Mesenchymal stem cell (in vitro differentiated cells and primary cell): ENCODE data around the gene ANTXR2.

ENCODE experiments used
- DNase-seq: peaks from one replicate; pipeline ENCODE4 v3.0.0-alpha.2; 2013
- H2AFZ ChIP-seq: one replicate; pipeline ENCODE4 v1.6.1; 2013; ENCODE audit warnings: low read depth, mild to moderate bottlenecking, control low read depth, inconsistent platforms, low read length, moderate library complexity
- H2AK5ac ChIP-seq: 2 replicates; pipeline ENCODE4 v1.6.1; 2013; ENCODE audit warnings: low read length, moderate library complexity, mild to moderate bottlenecking, inconsistent platforms; ENCODE audit not compliant: severe bottlenecking
- H2BK120ac ChIP-seq: one replicate; pipeline ENCODE4 v1.6.1; 2013; ENCODE audit warnings: low read depth, mild to moderate bottlenecking, inconsistent platforms, low read length, moderate library complexity
- H2BK12ac ChIP-seq, 2 experiments: one replicate each; pipeline ENCODE4 v1.6.1; 2013; ENCODE audit warnings: inconsistent platforms in 2 of 2, low read length in 2 of 2, mild to moderate bottlenecking in 2 of 2, moderate library complexity in 2 of 2, control low read depth in 1 of 2
- H2BK15ac ChIP-seq: one replicate; pipeline ENCODE4 v1.6.1; 2013; ENCODE audit warnings: mild to moderate bottlenecking, low read depth, inconsistent platforms; ENCODE audit not compliant: poor library complexity, severe bottlenecking
- H2BK5ac ChIP-seq: 2 replicates; pipeline ENCODE4 v1.6.1; 2013; ENCODE audit warnings: low read depth, mild to moderate bottlenecking, low read length, control low read depth, inconsistent platforms; ENCODE audit not compliant: poor library complexity, severe bottlenecking
- H3K14ac ChIP-seq, 2 experiments: one replicate each; pipeline ENCODE4 v1.6.1; 2013; ENCODE audit warnings: inconsistent platforms in 2 of 2, low read length in 2 of 2, control low read depth in 1 of 2, mild to moderate bottlenecking in 1 of 2, moderate library complexity in 1 of 2
- H3K18ac ChIP-seq, 2 experiments: one replicate each; pipeline ENCODE4 v1.6.1; 2013; ENCODE audit warnings: inconsistent platforms in 2 of 2, low read length in 2 of 2, control low read depth in 1 of 2, low read depth in 1 of 2, mild to moderate bottlenecking in 1 of 2
- H3K23ac ChIP-seq, 2 experiments: one replicate each; pipeline ENCODE4 v1.6.1; 2013; ENCODE audit warnings: inconsistent platforms in 2 of 2, low read length in 2 of 2, mild to moderate bottlenecking in 2 of 2, moderate library complexity in 2 of 2, control low read depth in 1 of 2
- H3K27ac ChIP-seq: 2 replicates; pipeline ENCODE4 v1.5.1; 2013; ENCODE audit warnings: mild to moderate bottlenecking, moderate library complexity, low read length, control low read depth, inconsistent platforms; ENCODE audit not compliant: poor library complexity, severe bottlenecking
- H3K27me3 ChIP-seq, 2 experiments: 2 replicates each; pipeline versions ENCODE4 v1.6.1 to v1.7.0; 2013; ENCODE audit warnings: low read length in 2 of 2, mild to moderate bottlenecking in 2 of 2, moderate library complexity in 2 of 2, control low read depth in 1 of 2, inconsistent platforms in 1 of 2; ENCODE audit not compliant: control insufficient read depth in 1 of 2, insufficient read depth in 1 of 2
- H3K36me3 ChIP-seq, 2 experiments: 2 replicates each; pipeline versions ENCODE4 v1.6.1 to v1.7.0; 2013; ENCODE audit warnings: low read length in 2 of 2, control low read depth in 1 of 2, inconsistent platforms in 1 of 2, low read depth in 1 of 2, mild to moderate bottlenecking in 1 of 2; ENCODE audit not compliant: insufficient read depth in 2 of 2, control insufficient read depth in 1 of 2
- H3K4ac ChIP-seq, 2 experiments: one replicate each; pipeline ENCODE4 v1.6.1; 2013; ENCODE audit warnings: inconsistent platforms in 2 of 2, low read length in 2 of 2, mild to moderate bottlenecking in 2 of 2, moderate library complexity in 2 of 2, control low read depth in 1 of 2, low read depth in 1 of 2
- H3K4me1 ChIP-seq: 2 replicates; pipeline ENCODE4 v1.6.1; 2013; ENCODE audit warnings: low read depth, low read length, control low read depth; ENCODE audit not compliant: control insufficient read depth, insufficient read depth
- H3K4me2 ChIP-seq: 2 replicates; pipeline ENCODE4 v1.6.1; 2013; ENCODE audit warnings: low read length, mild to moderate bottlenecking, inconsistent platforms; ENCODE audit not compliant: poor library complexity, severe bottlenecking
- H3K4me3 ChIP-seq, 2 experiments: 2 replicates each; pipeline versions ENCODE4 v1.5.1 to v1.7.0; 2013; ENCODE audit warnings: low read length in 2 of 2, mild to moderate bottlenecking in 2 of 2, control low read depth in 1 of 2, low read depth in 1 of 2; ENCODE audit not compliant: insufficient read depth in 1 of 2
- H3K79me1 ChIP-seq: replicated peaks from 2 replicates; pipeline ENCODE4 v1.6.1; 2013; ENCODE audit warnings: mild to moderate bottlenecking, control low read depth, low read length, inconsistent platforms; ENCODE audit not compliant: poor library complexity, severe bottlenecking
- H3K9ac ChIP-seq: 2 replicates; pipeline ENCODE4 v1.7.0; 2013; ENCODE audit warnings: mild to moderate bottlenecking, low read length, moderate library complexity
- H3K9me3 ChIP-seq: 2 replicates; pipeline ENCODE4 v1.7.0; 2013; ENCODE audit warnings: mild to moderate bottlenecking, low read length; ENCODE audit not compliant: control insufficient read depth
- H4K8ac ChIP-seq: one replicate; pipeline ENCODE4 v1.6.1; 2013; ENCODE audit warnings: inconsistent platforms, mild to moderate bottlenecking, low read length, moderate library complexity
- H4K91ac ChIP-seq: one replicate; pipeline ENCODE4 v1.6.1; 2013; ENCODE audit warnings: mild to moderate bottlenecking, low read length, inconsistent platforms
- WGBS: methylation state at CpG from one replicate; pipeline ENCODE4 v1.1.7; 2013; ENCODE audit warnings: mixed read lengths; 5-methylcytosine and 5-hydroxymethylcytosine counted together

Gene ANTXR2

DNA sequence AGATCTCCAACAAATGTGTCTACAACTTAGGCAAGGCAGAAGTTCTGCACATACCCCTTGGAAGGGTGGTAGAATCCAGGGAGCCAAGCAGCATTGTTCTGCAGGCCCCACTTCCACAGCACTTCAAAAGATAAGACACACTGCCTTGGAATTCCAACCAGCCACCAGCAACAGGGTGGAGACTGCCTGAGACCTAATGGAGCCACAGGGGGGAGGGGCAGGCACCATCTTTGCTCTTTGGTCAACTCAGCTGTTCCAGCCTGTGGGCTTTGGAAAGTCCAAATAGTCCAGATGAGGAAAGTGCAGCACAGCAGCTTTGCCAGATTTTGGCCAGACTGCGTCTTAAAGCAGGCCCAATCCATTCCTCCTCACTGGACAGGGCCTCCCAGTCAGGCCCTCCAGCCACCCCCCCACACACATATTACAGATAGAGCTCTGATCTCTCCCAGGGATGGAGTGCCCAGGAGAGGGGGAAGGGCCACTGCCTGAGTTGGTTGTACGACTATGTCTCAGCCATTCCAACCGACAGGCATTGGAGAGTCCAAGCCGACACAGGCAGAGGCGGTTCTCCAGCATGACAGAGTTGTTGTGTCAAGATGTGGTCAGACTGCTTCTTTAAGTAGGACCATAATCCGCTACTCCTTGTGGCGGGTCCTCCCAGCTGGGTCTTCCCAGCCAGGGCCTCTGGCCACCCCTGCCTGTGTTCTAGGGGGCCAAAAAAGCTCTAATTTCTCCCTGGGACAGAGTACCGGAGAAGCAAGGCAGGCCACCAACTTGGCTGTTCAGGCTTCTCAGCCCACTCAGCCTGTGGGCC lies 42.5 kb upstream of the ANTXR2 start:
- H2BK12ac ChIP-seq = no peak overlapping the region
- H2BK120ac ChIP-seq = no peak overlapping the region
- H2AK5ac ChIP-seq = no peak overlapping the region
- H3K4me3 ChIP-seq = no peak overlapping the region
- H3K79me1 ChIP-seq = no peaks in the 10 kb centered on the region
- no peak overlapping the region for H3K9ac ChIP-seq
- H3K14ac ChIP-seq = no peak overlapping the region
- no peaks in the 10 kb centered on the region for H3K36me3 ChIP-seq
- no peak overlapping the region for H3K27ac ChIP-seq
- H4K91ac ChIP-seq = no peak overlapping the region
- no peak overlapping the region for H3K23ac ChIP-seq
- H2BK15ac ChIP-seq = no peak overlapping the region
- no peak overlapping the region for H2AFZ ChIP-seq
- no peak for DNase-seq
- no peaks in the 10 kb centered on the region for H3K27me3 ChIP-seq
- peak overlapping the region; percentile 19 for H4K8ac ChIP-seq
- H3K4me1 ChIP-seq = no peaks in the 10 kb centered on the region
- peaks cover 14% of the 10 kb centered on the region for H3K9me3 ChIP-seq
- peak overlapping the region in 1 of 2 experiments; percentile 34 for H3K18ac ChIP-seq
- no peak overlapping the region for H3K4me2 ChIP-seq
- 96% methylated on average over 8 of the region's 8 CpGs for WGBS
- no peak overlapping the region for H3K4ac ChIP-seq
- H2BK5ac ChIP-seq = no peak overlapping the region

DNA sequence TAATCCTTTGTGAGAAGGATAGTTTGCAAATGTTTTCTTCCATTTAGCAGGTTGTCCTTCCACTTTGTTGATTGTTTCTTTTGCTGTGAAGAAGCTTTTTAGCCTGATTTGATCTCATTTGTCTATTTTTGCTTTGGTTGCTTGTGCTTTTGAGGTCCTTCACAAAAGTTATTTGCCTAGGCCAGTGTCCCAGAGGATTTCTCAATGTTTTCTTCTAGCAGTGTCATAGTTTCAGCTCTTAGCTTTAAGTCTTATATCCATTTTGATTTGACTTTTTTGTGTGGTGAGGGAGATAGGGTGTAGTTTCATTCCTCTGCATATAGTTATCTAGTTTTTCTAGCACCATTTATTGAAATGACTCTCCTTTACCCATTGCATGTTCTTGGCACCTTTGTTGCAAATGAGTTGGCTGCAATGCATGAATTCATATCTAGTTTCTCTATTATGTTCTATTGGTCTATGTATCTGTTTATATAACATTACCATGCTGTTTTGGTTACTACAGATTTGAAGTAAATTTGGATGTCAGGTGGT lies 41.8 kb upstream of the ANTXR2 start:
- Histone ChIP-seq H3K4me1 (no peaks in the 10 kb centered on the region), H3K18ac (no peak overlapping the region), H3K79me1 (no peaks in the 10 kb centered on the region), H4K91ac (no peak overlapping the region), H2BK15ac (no peak overlapping the region), H2AK5ac (no peak overlapping the region), H3K23ac (no peak overlapping the region), H3K4me3 (no peak overlapping the region), H2BK12ac (no peak overlapping the region), H4K8ac (no peak overlapping the region), H2AFZ (no peak overlapping the region), H3K27me3 (no peaks in the 10 kb centered on the region), H3K4ac (no peak overlapping the region), H2BK120ac (no peak overlapping the region), H3K14ac (no peak overlapping the region), H3K27ac (no peak overlapping the region), H3K9ac (no peak overlapping the region), H3K36me3 (no peaks in the 10 kb centered on the region), H3K4me2 (no peak overlapping the region), H2BK5ac (no peak overlapping the region), H3K9me3 (peaks cover 14% of the 10 kb centered on the region)
- no peak for DNase-seq

DNA sequence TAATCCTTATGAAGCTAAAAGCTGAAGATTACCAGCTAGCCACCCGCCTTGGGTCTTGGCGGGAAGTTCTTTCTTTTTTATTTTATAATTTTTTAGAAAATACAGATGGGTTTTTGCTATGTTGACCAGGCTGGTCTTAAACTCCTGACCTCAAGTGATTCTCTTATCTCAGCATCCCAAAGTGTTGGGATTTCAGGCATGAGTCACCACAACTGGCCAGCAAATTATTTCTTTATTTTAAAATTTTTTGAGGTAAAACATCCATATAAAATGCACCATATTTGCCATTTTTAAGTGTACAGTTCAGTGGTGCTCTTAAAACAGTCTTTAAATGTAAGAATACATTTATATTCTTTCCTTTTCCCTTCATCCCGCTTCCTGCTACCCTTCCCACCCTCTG lies 40.6 kb upstream of the ANTXR2 start:
- no peak for DNase-seq
- no peak overlapping the region for H3K27ac ChIP-seq
- no peak overlapping the region for H3K23ac ChIP-seq

DNA sequence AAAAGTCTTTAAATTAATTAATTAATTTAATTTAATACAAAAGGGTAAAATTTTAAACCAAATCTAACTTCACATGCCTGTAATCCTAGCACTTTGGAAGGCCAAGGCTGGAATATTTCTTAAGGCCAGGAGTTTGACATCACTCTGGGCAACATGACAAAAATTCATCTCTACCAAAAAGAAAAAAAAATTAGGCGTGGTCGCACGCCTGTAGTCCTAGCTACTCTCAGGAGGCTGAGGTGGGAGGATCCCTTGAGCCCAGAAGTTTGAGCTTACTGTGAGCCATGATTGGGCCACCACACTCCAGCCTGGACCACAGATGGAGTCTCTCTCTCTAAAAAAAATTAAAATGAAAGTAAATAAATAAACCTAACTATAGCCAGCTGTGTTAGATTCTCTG lies 39.2 kb upstream of the ANTXR2 start:
- Histone ChIP-seq H3K18ac (no peak overlapping the region), H3K4me3 (no peak overlapping the region), H3K27ac (no peak overlapping the region), H3K36me3 (no peaks in the 10 kb centered on the region), H2BK15ac (no peak overlapping the region), H2AK5ac (no peak overlapping the region), H3K9me3 (peaks cover 24% of the 10 kb centered on the region), H4K8ac (no peak overlapping the region), H3K9ac (peak overlapping the region; percentile 45), H3K27me3 (no peaks in the 10 kb centered on the region), H3K79me1 (no peaks in the 10 kb centered on the region), H2AFZ (no peak overlapping the region), H3K23ac (no peak overlapping the region), H3K14ac (no peak overlapping the region), H3K4me1 (no peaks in the 10 kb centered on the region), H2BK120ac (no peak overlapping the region), H2BK12ac (no peak overlapping the region), H3K4ac (no peak overlapping the region), H2BK5ac (no peak overlapping the region), H3K4me2 (no peak overlapping the region), H4K91ac (no peak overlapping the region)
- WGBS = 100% methylated on average over 2 of the region's 3 CpGs
- DNase-seq = no peak

More for the DNA sequence above, 40.6 kb upstream of the ANTXR2 start:
- no peak overlapping the region for H2BK12ac ChIP-seq
- no peak overlapping the region for H2BK15ac ChIP-seq
- 87% methylated on average over 1 of the region's 3 CpGs for WGBS
- no peaks in the 10 kb centered on the region for H3K4me1 ChIP-seq
- no peak overlapping the region for H3K14ac ChIP-seq
- no peaks in the 10 kb centered on the region for H3K27me3 ChIP-seq
- H4K91ac ChIP-seq = no peak overlapping the region
- no peak overlapping the region for H2BK5ac ChIP-seq
- H3K79me1 ChIP-seq = no peaks in the 10 kb centered on the region
- no peak overlapping the region for H3K4me3 ChIP-seq
- H2AFZ ChIP-seq = no peak overlapping the region
- peaks cover 24% of the 10 kb centered on the region for H3K9me3 ChIP-seq
- no peak overlapping the region for H3K18ac ChIP-seq
- H3K36me3 ChIP-seq = no peaks in the 10 kb centered on the region
- H4K8ac ChIP-seq = no peak overlapping the region
- H3K4me2 ChIP-seq = no peak overlapping the region
- H3K4ac ChIP-seq = no peak overlapping the region
- no peak overlapping the region for H2BK120ac ChIP-seq
- H3K9ac ChIP-seq = no peak overlapping the region
- H2AK5ac ChIP-seq = no peak overlapping the region
